Lower lobe of right lung (tissue), 2 donors: ENCODE data around the gene DAB2IP. TPM values are rescaled to one million over a fixed set of nuclear protein-coding genes. Genes with fewer than 3 reads are reported as not detected.

Experiments
- ATAC-seq, 2 donors: fragments of 200-7000 bp; cut with Tn5 transposase; one replicate each; pipeline ENCODE4 v1.9.1; 2020 to 2022; ENCODE audit warnings: mild to moderate bottlenecking in 2 of 2, moderate library complexity in 2 of 2
- DNase-seq: peaks from one replicate; pipeline ENCODE4 v3.0.0-alpha.2; 2020
- H3K27ac ChIP-seq: fragments of 200-600 bp; one replicate; pipeline ENCODE4 v1.8.0; 2022
- H3K27me3 ChIP-seq: fragments of 200-600 bp; one replicate; pipeline ENCODE4 v1.8.0; 2022; ENCODE audit warnings: low read depth
- H3K36me3 ChIP-seq: fragments of 200-600 bp; one replicate; pipeline ENCODE4 v1.8.0; 2022; ENCODE audit warnings: mild to moderate bottlenecking
- H3K4me1 ChIP-seq: fragments of 200-600 bp; one replicate; pipeline ENCODE4 v1.8.0; 2022
- H3K4me3 ChIP-seq: fragments of 200-600 bp; one replicate; pipeline ENCODE4 v1.8.0; 2022; ENCODE audit warnings: mild to moderate bottlenecking
- H3K9me3 ChIP-seq: fragments of 200-600 bp; one replicate; pipeline ENCODE4 v1.8.0; 2022
- CTCF ChIP-seq: fragments of 200-600 bp; IDR thresholded peaks from one replicate; pipeline ENCODE4 v1.8.0; 2022; ENCODE audit warnings: antibody characterized with exemption, mild to moderate bottlenecking
- intact Hi-C: fragments of 100-400 bp; cut with DNase I; formaldehyde crosslinking; loops from one replicate; pipeline ENCODE4 v1.11.0; 2022
- total RNA-seq: library from RNA; stranded (reverse); fragmentation: NEBNext Ultra II Directional; extraction: Animal tissue kit (Norgen Biotek cat#: 25700); gene quantifications from one replicate; pipeline ENCODE4 v1.2.1, GENCODE V29; 2021
- donor health status: DM: no; HTN: yes; CAD: no; lungs with severe emphysema.

DAB2IP gene
- total RNA-seq, 1 donor from 2014 or later = 54.1 TPM

- Histone ChIP-seq H3K4me3 (no peak overlapping the region), H3K9me3 (no peaks in the 10 kb centered on the region), H3K36me3 (peaks cover 95% of the 10 kb centered on the region), H3K27me3 (no peaks in the 10 kb centered on the region), H3K27ac (no peak overlapping the region), H3K4me1 (no peaks in the 10 kb centered on the region)
- intact Hi-C loops = no loop called here
- no peak for TF ChIP-seq CTCF
- ATAC-seq (no peak), DNase-seq (peak; percentile 47)
These were observed 121.3 kb downstream of the DAB2IP start for GRCh38 chr9:121772600-121773285.

- no peak for TF ChIP-seq CTCF
- Histone ChIP-seq H3K4me1 (no peaks in the 10 kb centered on the region), H3K27me3 (no peaks in the 10 kb centered on the region), H3K4me3 (no peak overlapping the region), H3K36me3 (peaks cover 97% of the 10 kb centered on the region), H3K9me3 (no peaks in the 10 kb centered on the region), H3K27ac (no peak overlapping the region)
- intact Hi-C loops = no loop called here
- no peak for ATAC-seq
- no peak for DNase-seq
These were observed 122.0 kb downstream of the DAB2IP start for GRCh38 chr9:121773286-121773953.

GRCh38 chr9:121773954-121774714, 122.7 kb downstream of the DAB2IP start:
- intact Hi-C loops = no loop called here
- H3K27ac ChIP-seq = no peak overlapping the region
- peak; percentile 39 for DNase-seq

GRCh38 chr9:121774715-121775613, 123.5 kb downstream of the DAB2IP start:
- Histone ChIP-seq H3K9me3 (no peaks in the 10 kb centered on the region), H3K4me3 (no peak overlapping the region), H3K36me3 (peaks cover 86% of the 10 kb centered on the region), H3K27ac (no peak overlapping the region), H3K4me1 (peaks cover 5% of the 10 kb centered on the region), H3K27me3 (no peaks in the 10 kb centered on the region)
- ATAC-seq (no peak), DNase-seq (peak; percentile 41)
- no peak for TF ChIP-seq CTCF
- intact Hi-C loops = no loop called here

More at GRCh38 chr9:121773954-121774714, 122.7 kb downstream of the DAB2IP start:
- ATAC-seq = no peak
- no peaks in the 10 kb centered on the region for H3K27me3 ChIP-seq
- H3K4me3 ChIP-seq = no peak overlapping the region
- H3K36me3 ChIP-seq = peaks cover 91% of the 10 kb centered on the region
- TF ChIP-seq CTCF = no peak
- H3K9me3 ChIP-seq = no peaks in the 10 kb centered on the region
- H3K4me1 ChIP-seq = no peaks in the 10 kb centered on the region
